Liver (tissue), 3 donors: Measurements from ENCODE around the gene CUBN.

Source experiments
- ATF3 ChIP-seq: IDR thresholded peaks from 2 replicates; pipeline ENCODE4 v1.6.1; 2016; ENCODE audit warnings: antibody characterized with exemption
- CTCF ChIP-seq: fragments of 150-350 bp; IDR thresholded peaks from 2 replicates; pipeline ENCODE4 v1.5.1; 2017; ENCODE audit warnings: improper control_type of control experiment, low read depth, low read length; ENCODE audit not compliant: missing input control
- FOXA1 ChIP-seq: IDR thresholded peaks from 2 replicates; pipeline ENCODE4 v1.6.1; 2016; ENCODE audit warnings: antibody characterized with exemption
- GABPA ChIP-seq, 2 donors: IDR thresholded peaks in 1 of 2; conservative IDR thresholded peaks in 1 of 2; 2 replicates each; pipeline ENCODE4 v1.6.1; 2016; ENCODE audit warnings: antibody characterized with exemption in 2 of 2, mild to moderate bottlenecking in 1 of 2, moderate library complexity in 1 of 2
- HNF4G ChIP-seq: IDR thresholded peaks from 2 replicates; pipeline ENCODE4 v1.6.1; 2016; ENCODE audit warnings: antibody characterized with exemption
- JUND ChIP-seq, 2 donors: IDR thresholded peaks; 2 replicates each; pipeline ENCODE4 v1.6.1; 2016; ENCODE audit warnings: antibody characterized with exemption in 2 of 2
- NR2F2 ChIP-seq: IDR thresholded peaks from 2 replicates; pipeline ENCODE4 v1.6.1; 2016; ENCODE audit warnings: antibody characterized with exemption
- RAD21 ChIP-seq, 2 donors: IDR thresholded peaks; 2 replicates each; pipeline ENCODE4 v1.6.1; 2016; ENCODE audit warnings: antibody characterized with exemption in 2 of 2, mild to moderate bottlenecking in 2 of 2
- SP1 ChIP-seq: IDR thresholded peaks from 2 replicates; pipeline ENCODE4 v1.6.1; 2018; ENCODE audit warnings: antibody characterized with exemption, mild to moderate bottlenecking
- TAF1 ChIP-seq: conservative IDR thresholded peaks from 2 replicates; pipeline ENCODE4 v1.6.1; 2016; ENCODE audit warnings: antibody characterized with exemption, mild to moderate bottlenecking
- YY1 ChIP-seq: IDR thresholded peaks from 2 replicates; pipeline ENCODE4 v1.6.1; 2016; ENCODE audit warnings: antibody characterized with exemption, mild to moderate bottlenecking
- ZBTB33 ChIP-seq: IDR thresholded peaks from 2 replicates; pipeline ENCODE4 v1.6.1; 2016; ENCODE audit warnings: antibody characterized with exemption
- TF ChIP-seq, protein P1 (sequence below): IDR thresholded peaks from 2 replicates; pipeline ENCODE4 v1.6.1; 2016; ENCODE audit warnings: antibody characterized with exemption, mild to moderate bottlenecking
- TF ChIP-seq, protein P2 (sequence below): IDR thresholded peaks from 2 replicates; pipeline ENCODE4 v1.6.1; 2016; ENCODE audit warnings: antibody characterized with exemption
- donor health status: healthy.
- donor health status: healthy.

DNA sequence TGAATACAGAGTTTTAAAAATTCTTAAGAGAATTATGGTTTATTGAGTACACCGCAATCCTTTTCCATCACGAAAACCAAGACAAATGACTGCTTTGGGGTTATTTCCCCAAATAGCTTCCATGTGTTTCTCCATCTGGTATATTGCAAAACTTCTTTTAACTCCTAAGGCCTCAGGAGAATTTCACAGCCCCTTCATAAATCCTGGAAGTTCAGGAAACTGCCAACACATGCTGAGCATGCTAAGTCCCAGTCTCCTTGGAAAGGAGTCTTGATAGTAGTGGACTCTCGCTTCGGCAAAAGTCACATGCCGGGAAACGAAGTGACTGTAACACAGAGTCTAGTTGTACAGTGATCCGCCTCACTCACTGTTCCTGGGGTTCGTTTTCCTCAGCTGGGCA lies 224.3 kb downstream of the CUBN start:
- TF ChIP-seq CTCF, result no peak
- no peak for TF ChIP-seq FOXA1
- TF ChIP-seq RAD21 (IDR thresholded peaks at IDR 0.05), result no peak
- no peak for TF ChIP-seq YY1
- TF ChIP-seq TAF1, result no peak
- no peak for TF ChIP-seq ZBTB33
- no peak for TF ChIP-seq GABPA (IDR thresholded peaks at IDR 0.05 in 1 of 2, conservative IDR thresholded peaks at IDR 0.05 in 1 of 2)
- TF ChIP-seq, protein P1, sequence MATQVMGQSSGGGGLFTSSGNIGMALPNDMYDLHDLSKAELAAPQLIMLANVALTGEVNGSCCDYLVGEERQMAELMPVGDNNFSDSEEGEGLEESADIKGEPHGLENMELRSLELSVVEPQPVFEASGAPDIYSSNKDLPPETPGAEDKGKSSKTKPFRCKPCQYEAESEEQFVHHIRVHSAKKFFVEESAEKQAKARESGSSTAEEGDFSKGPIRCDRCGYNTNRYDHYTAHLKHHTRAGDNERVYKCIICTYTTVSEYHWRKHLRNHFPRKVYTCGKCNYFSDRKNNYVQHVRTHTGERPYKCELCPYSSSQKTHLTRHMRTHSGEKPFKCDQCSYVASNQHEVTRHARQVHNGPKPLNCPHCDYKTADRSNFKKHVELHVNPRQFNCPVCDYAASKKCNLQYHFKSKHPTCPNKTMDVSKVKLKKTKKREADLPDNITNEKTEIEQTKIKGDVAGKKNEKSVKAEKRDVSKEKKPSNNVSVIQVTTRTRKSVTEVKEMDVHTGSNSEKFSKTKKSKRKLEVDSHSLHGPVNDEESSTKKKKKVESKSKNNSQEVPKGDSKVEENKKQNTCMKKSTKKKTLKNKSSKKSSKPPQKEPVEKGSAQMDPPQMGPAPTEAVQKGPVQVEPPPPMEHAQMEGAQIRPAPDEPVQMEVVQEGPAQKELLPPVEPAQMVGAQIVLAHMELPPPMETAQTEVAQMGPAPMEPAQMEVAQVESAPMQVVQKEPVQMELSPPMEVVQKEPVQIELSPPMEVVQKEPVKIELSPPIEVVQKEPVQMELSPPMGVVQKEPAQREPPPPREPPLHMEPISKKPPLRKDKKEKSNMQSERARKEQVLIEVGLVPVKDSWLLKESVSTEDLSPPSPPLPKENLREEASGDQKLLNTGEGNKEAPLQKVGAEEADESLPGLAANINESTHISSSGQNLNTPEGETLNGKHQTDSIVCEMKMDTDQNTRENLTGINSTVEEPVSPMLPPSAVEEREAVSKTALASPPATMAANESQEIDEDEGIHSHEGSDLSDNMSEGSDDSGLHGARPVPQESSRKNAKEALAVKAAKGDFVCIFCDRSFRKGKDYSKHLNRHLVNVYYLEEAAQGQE, result no peak
- TF ChIP-seq JUND (IDR thresholded peaks at IDR 0.05), result no peak
- TF ChIP-seq NR2F2, result no peak
- no peak for TF ChIP-seq HNF4G
- TF ChIP-seq, protein P2, sequence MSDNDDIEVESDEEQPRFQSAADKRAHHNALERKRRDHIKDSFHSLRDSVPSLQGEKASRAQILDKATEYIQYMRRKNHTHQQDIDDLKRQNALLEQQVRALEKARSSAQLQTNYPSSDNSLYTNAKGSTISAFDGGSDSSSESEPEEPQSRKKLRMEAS, result no peak
- TF ChIP-seq ATF3, result no peak
- no peak for TF ChIP-seq SP1
